HepG2 (cell line): ENCODE measurements around the gene ACOX3. TPM values are rescaled to one million over a fixed set of nuclear protein-coding genes. Genes with fewer than 3 reads are reported as not detected.
A peak's percentile ranks its signal among the peaks of the same experiment; 100 is the strongest.

Source experiments
- ARNT2 ChIP-seq: sonication (generic); formaldehyde crosslinking; IDR thresholded peaks from 2 replicates; pipeline ENCODE4 v1.8.0; 2022; ENCODE audit warnings: mild to moderate bottlenecking, low read depth, missing genetic modification reagents, moderate library complexity
- CREBL2 ChIP-seq: sonication (generic); formaldehyde crosslinking; IDR thresholded peaks from 2 replicates; pipeline ENCODE4 v1.8.1; 2023; ENCODE audit warnings: missing genetic modification reagents, mild to moderate bottlenecking, borderline replicate concordance
- GATAD1 ChIP-seq: IDR thresholded peaks from 2 replicates; pipeline ENCODE4 v1.6.1; 2016; ENCODE audit warnings: missing genetic modification reagents, missing compliant biosample characterization
- HIVEP1 ChIP-seq: sonication (generic); formaldehyde crosslinking; IDR thresholded peaks from 2 replicates; pipeline ENCODE4 v1.4.0; 2020; ENCODE audit warnings: mild to moderate bottlenecking, missing genetic modification reagents
- HOXA5 ChIP-seq: sonication (generic); formaldehyde crosslinking; IDR thresholded peaks from 2 replicates; pipeline ENCODE4 v1.4.0; 2020; ENCODE audit warnings: missing genetic modification reagents
- MEF2D ChIP-seq: sonication (generic); formaldehyde crosslinking; IDR thresholded peaks from 2 replicates; pipeline ENCODE4 v1.5.1; 2020; ENCODE audit warnings: mild to moderate bottlenecking, missing genetic modification reagents
- SMAD9 ChIP-seq: sonication (generic); formaldehyde crosslinking; IDR thresholded peaks from 2 replicates; pipeline ENCODE4 v1.5.1; 2020; ENCODE audit warnings: mild to moderate bottlenecking, missing genetic modification reagents
- SMARCC2 ChIP-seq: fragments of 450-650 bp; IDR thresholded peaks from 2 replicates; pipeline ENCODE4 v1.6.1; 2017; ENCODE audit warnings: antibody characterized with exemption, mild to moderate bottlenecking
- SP1 ChIP-seq, 2 experiments: fragments of 450-650 bp in 1 of 2; sonication (generic) in 1 of 2; formaldehyde crosslinking in 1 of 2; IDR thresholded peaks; 2 replicates each; pipeline versions ENCODE4 v1.4.0 to v1.6.1; 2016 to 2020; ENCODE audit warnings: missing genetic modification reagents in 1 of 2
- SSRP1 ChIP-seq: IDR thresholded peaks from 2 replicates; pipeline ENCODE4 v1.6.1; 2016; ENCODE audit warnings: control low read depth
- TCF7L2 ChIP-seq: IDR thresholded peaks from 2 replicates; pipeline ENCODE4 v1.6.1; 2011; ENCODE audit warnings: mild to moderate bottlenecking, low read depth, low read length, moderate library complexity
- ZBTB10 ChIP-seq: sonication (generic); formaldehyde crosslinking; IDR thresholded peaks from 2 replicates; pipeline ENCODE4 v1.4.0; 2020; ENCODE audit warnings: missing genetic modification reagents, borderline replicate concordance
- ZNF12 ChIP-seq: sonication (generic); formaldehyde crosslinking; IDR thresholded peaks from 2 replicates; pipeline ENCODE4 v1.5.0; 2020; ENCODE audit warnings: missing genetic modification reagents
- ZNF20 ChIP-seq: sonication (generic); formaldehyde crosslinking; IDR thresholded peaks from 2 replicates; pipeline ENCODE4 v1.4.0; 2020; ENCODE audit warnings: mild to moderate bottlenecking, moderate library complexity, missing genetic modification reagents
- ZNF235 ChIP-seq: sonication (generic); formaldehyde crosslinking; IDR thresholded peaks from 2 replicates; pipeline ENCODE4 v1.8.1; 2023; ENCODE audit warnings: mild to moderate bottlenecking, missing genetic modification reagents, borderline replicate concordance
- ZNF275 ChIP-seq: sonication (generic); formaldehyde crosslinking; IDR thresholded peaks from 2 replicates; pipeline ENCODE4 v1.8.0; 2022; ENCODE audit warnings: missing genetic modification reagents, mild to moderate bottlenecking, inconsistent platforms, borderline replicate concordance
- ZNF33A ChIP-seq: sonication (generic); formaldehyde crosslinking; IDR thresholded peaks from 2 replicates; pipeline ENCODE4 v1.5.1; 2020; ENCODE audit warnings: missing genetic modification reagents, mild to moderate bottlenecking, moderate library complexity, borderline replicate concordance
- ZNF343 ChIP-seq: sonication (generic); formaldehyde crosslinking; IDR thresholded peaks from 2 replicates; pipeline ENCODE4 v1.4.0; 2020; ENCODE audit warnings: mild to moderate bottlenecking, missing genetic modification reagents
- ZNF530 ChIP-seq: sonication (generic); formaldehyde crosslinking; IDR thresholded peaks from 2 replicates; pipeline ENCODE4 v1.5.0; 2020; ENCODE audit warnings: low read depth, mild to moderate bottlenecking, missing genetic modification reagents
- ZNF564 ChIP-seq: sonication (generic); formaldehyde crosslinking; IDR thresholded peaks from 2 replicates; pipeline ENCODE4 v1.8.1; 2023; ENCODE audit warnings: mild to moderate bottlenecking, missing genetic modification reagents
- ZNF619 ChIP-seq: sonication (generic); formaldehyde crosslinking; IDR thresholded peaks from 2 replicates; pipeline ENCODE4 v1.4.0; 2020; ENCODE audit warnings: mild to moderate bottlenecking, missing genetic modification reagents
- ZNF660 ChIP-seq: sonication (generic); formaldehyde crosslinking; IDR thresholded peaks from 2 replicates; pipeline ENCODE4 v1.5.1; 2020; ENCODE audit warnings: mild to moderate bottlenecking, low read depth, missing genetic modification reagents, borderline replicate concordance
- ZNF746 ChIP-seq: sonication (generic); formaldehyde crosslinking; IDR thresholded peaks from 2 replicates; pipeline ENCODE4 v1.8.0; 2022; ENCODE audit warnings: mild to moderate bottlenecking, missing genetic modification reagents
- ZNF749 ChIP-seq: sonication (generic); formaldehyde crosslinking; IDR thresholded peaks from 2 replicates; pipeline ENCODE4 v1.8.0; 2022; ENCODE audit warnings: mild to moderate bottlenecking, missing genetic modification reagents, moderate library complexity, borderline replicate concordance
- ZNF768 ChIP-seq: sonication (generic); formaldehyde crosslinking; IDR thresholded peaks from 2 replicates; pipeline ENCODE4 v1.4.0; 2020; ENCODE audit warnings: missing genetic modification reagents
- ZSCAN30 ChIP-seq: sonication (generic); formaldehyde crosslinking; IDR thresholded peaks from 2 replicates; pipeline ENCODE4 v1.5.0; 2020; ENCODE audit warnings: mild to moderate bottlenecking, missing genetic modification reagents
- polyA plus RNA-seq, 8 experiments: library from polyadenylated mRNA; depleted of rRNA in 3 of 8; stranded (reverse) in 7 of 8; unstranded in 1 of 8; fragments of >200 nt; fragmentation: Illumina TruSeq in 4 of 8; extraction: Trizol in 4 of 8; gene quantifications; 2 replicates each; pipeline versions ENCODE4 v1.2.1 to v1.2.3, GENCODE V29; 2011 to 2016; ENCODE audit warnings: low read depth in 4 of 8, missing spikeins in 1 of 8, mixed read lengths in 1 of 8; ENCODE audit not compliant: insufficient read depth in 1 of 8
- total RNA-seq, 5 experiments: library from RNA; depleted of rRNA; stranded (reverse); fragments of >200 nt; fragmentation: Illumina TruSeq; extraction: Trizol; gene quantifications; 2 replicates each; pipeline ENCODE4 v1.2.3, GENCODE V29; 2016; ENCODE audit warnings: low read depth in 1 of 5
- TF ChIP-seq, protein P1 (sequence below): IDR thresholded peaks from 2 replicates; pipeline ENCODE4 v1.6.1; 2016; ENCODE audit warnings: missing genetic modification reagents, missing compliant biosample characterization

Gene ACOX3
- total and polyA plus RNA-seq, 2 of the 13 experiments (the other 11 are each of a cell fraction or from before 2014, with no cell fraction given), result 4.2 to 17.8 TPM

GRCh38 chr4:8440492-8441311 is at the start of gene ACOX3, which contains the start of gene TRMT44 (continued):
- TF ChIP-seq ZNF749 (CRISPR knock-in tag) (no peak), SMARCC2 (no peak), ZNF530 (CRISPR knock-in tag) (no peak), SMAD9 (CRISPR knock-in tag) (no peak), HIVEP1 (CRISPR knock-in tag) (peak; percentile 40; the same call in 1 of the 2 replicates), ZNF564 (CRISPR knock-in tag) (no peak), ZSCAN30 (CRISPR knock-in tag) (no peak), SP1 (IDR thresholded peaks at IDR 0.05) (no peak), SP1 (CRISPR knock-in tag; IDR thresholded peaks at IDR 0.05) (peak; percentile 98), MEF2D (CRISPR knock-in tag) (no peak), ZNF768 (CRISPR knock-in tag) (peak; percentile 36; the same call in 1 of the 2 replicates), HOXA5 (peak; percentile 85; the same call in 1 of the 2 replicates), ZNF235 (CRISPR knock-in tag) (peak; percentile 61; the same call in 1 of the 2 replicates), ZNF20 (CRISPR knock-in tag) (no peak), ZBTB10 (CRISPR knock-in tag) (no peak), SSRP1 (CRISPR knock-in tag) (no peak), ZNF343 (CRISPR knock-in tag) (no peak), ZNF746 (CRISPR knock-in tag) (no peak; the same call in 1 of the 2 replicates), ZNF619 (CRISPR knock-in tag) (no peak), TCF7L2 (no peak), ZNF275 (CRISPR knock-in tag) (no peak), CREBL2 (CRISPR knock-in tag) (no peak), ZNF33A (CRISPR knock-in tag) (no peak), GATAD1 (peak; percentile 99), ARNT2 (CRISPR knock-in tag) (peak; percentile 44; the same call in 1 of the 2 replicates), ZNF660 (no peak), ZNF12 (CRISPR knock-in tag) (no peak)
- TF ChIP-seq, protein P1, sequence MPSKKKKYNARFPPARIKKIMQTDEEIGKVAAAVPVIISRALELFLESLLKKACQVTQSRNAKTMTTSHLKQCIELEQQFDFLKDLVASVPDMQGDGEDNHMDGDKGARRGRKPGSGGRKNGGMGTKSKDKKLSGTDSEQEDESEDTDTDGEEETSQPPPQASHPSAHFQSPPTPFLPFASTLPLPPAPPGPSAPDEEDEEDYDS (CRISPR knock-in tag), result peak; percentile 89
